ENCODE measurements around the gene SMAD2.
"Not testable (repeated sequence)": the region's sequence is repeated elsewhere in the genome, so short reads cannot be mapped to it uniquely, and the experiment has no call there.

The SMAD2 gene

DNA sequence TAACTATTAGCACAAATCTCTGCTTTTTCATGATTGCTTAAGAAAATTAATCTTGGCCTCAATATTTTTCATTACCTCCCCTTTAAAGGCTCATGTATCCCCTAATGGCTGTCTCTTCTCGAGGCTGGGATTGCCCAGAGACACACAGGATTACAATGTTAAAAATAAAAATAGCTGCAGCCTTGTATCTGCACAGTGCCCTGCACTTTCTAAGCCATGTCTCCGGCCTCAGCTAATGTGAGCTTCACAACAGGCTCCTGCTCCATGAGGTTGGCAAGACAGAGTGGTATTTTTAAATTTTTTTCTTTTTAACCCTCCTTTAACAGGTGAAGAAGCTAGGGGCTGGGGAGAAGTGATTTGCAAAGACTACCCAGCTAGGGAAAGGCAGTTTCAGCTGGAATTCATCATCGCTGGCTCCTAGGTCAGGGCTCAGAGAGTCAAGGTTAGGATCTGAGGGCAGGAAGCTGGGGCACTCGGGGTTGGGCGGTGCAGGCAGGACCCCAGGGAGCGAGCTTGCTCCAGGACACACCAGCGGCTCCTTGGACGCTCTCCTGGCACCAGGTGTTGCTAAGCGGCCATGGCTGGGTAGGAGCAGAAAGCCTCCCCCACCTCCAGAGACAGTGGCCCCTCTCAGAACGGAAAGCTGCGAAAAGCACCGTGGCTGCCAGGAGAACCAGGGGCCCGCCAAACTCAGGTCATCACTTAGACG is 135.6 kb downstream of the SMAD2 start:
- DNase-seq (ENCODE audit: low spot score): no peak

DNA sequence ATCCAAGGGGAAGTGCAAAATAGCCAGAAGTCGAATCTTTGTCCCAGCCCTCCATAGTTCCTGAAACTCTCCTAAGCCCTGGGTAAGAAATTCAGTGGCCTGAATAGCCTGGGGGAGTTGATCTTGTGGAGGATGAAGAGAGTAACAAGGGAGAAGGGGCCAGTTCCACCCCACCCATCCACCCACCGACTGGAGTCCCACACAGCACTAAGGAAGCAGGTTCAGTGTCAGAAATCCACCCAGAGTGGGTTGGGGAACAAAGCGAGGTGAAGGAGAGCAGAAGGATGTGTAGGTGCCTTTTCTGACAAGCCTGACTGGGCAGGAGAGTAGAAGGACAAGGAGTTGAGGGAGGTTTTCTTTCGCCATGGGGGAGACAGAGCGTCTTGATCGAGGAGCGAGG is 136.8 kb downstream of the SMAD2 start:
- no peak for DNase-seq (ENCODE audit: low spot score)

DNA sequence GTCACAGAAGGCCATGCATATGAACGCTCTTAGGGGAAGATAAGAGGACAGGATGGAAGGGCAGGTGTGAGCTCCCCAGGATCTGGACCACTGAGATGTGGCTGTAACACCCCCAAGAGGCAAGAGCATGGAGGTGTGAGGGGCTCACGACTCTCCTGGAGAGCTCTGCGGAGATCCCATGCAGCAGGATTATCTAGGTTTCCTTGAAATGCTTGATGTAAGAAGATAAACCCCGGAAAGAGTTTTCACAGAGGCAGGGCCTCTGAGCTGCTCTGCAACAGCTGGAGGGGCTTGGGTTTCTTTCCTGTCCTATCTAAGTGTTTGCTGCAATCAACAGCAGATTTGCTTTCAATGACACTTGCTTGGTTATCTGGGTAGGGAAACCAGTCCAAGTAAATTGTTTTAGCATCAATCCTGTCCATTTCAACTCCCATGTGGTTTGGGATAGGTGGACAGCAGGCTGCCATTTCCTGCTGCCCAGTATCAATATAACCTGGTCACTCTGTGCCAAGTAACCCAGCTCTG is 138.9 kb downstream of the SMAD2 start:
- DNase-seq (ENCODE audit: low spot score): no peak

DNA sequence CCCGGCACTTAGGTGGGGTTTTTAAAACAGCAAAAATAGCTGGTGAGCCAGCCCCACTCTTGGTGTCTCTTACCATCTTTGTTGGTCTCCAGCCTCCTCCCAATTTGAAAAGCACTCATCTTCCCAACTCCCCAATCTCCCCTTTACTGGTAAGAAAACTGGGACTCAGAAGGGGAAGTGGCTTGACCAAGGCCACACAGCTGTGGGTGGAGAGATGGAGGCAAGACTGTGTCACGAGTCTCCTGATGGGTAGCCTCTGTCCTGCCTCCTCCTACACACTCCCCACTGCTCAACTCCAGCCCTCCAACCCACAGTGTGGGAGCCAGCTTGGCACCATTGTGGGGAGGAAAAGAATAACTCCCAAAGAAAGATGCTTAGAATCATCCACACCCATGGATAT is 140.4 kb downstream of the SMAD2 start:
- DNase-seq (ENCODE audit: low spot score): no peak

DNA sequence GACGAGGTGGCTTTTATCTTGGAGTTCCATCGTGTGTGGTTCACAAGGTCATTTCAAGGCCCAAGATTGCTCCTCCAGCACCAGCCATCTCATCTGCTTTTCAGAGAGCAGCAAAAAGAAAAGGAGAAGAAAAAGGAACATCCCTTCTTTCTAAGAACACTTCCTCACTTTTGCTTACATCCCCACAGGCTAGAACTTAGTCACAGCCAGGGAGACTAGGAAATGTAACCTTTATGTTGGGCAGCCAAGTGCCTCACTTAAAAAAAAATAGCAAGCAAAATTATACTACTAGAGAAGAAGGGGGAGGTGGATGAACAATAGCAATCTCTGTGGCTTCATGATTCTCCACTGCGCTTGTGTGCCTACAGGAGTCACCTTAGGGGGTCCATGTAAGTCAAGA is 141.8 kb downstream of the SMAD2 start:
- DNase-seq (ENCODE audit: low spot score): no peak

DNA sequence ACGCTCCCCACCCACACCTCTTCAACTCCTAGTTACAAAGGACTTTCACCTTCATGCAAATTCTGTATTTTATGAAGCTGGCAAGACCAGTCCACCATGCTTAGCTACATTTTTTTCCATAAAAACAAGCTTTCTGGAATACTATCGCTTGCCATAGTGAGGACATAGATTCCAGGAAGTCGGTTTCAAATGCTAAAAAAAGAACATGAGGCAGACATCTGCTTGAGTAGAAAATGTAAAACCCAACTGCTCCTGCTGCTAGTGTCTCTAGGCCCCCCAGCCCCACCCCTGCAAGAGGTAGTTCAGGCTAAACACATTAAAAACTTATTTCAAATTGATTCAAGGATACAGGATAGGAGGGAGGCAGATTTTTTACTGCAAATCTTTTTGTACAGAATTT is 148.9 kb downstream of the SMAD2 start:
- no peak for DNase-seq (ENCODE audit: low spot score)

DNA sequence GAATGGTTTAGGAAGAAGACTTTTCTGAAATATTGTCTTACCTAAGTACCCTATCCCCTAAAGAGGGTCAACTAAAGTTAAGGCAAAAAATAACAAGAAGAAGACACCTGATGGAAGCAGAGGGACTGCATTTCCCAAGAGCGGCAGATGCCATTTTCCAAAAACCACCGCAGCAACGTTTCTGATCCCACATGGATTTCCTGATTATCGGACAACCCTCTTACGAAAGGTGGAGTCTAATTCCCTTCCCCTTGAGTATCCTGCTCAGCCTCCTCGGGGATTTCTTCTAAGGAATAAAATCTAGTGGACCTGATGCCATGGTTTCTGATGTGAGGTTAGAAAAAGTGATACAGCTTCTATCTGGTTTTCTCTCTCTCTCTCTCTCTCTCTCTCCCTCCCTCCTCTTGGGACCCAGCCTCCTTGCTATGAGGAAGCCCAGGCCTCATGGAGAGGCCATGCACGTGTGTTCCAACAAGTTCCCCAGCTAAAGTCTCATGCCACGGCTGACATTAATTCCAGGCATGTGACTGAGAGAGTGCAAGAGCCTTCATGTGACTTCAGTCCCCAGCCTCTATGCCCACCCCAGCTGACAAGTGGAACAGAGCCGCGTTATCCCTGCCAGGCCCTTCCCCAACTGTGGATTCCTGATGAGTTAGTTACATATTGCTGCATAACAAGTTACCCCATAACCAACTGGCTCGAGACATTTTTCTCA is 150.3 kb downstream of the SMAD2 start:
- no peak for DNase-seq (ENCODE audit: low spot score)

DNA sequence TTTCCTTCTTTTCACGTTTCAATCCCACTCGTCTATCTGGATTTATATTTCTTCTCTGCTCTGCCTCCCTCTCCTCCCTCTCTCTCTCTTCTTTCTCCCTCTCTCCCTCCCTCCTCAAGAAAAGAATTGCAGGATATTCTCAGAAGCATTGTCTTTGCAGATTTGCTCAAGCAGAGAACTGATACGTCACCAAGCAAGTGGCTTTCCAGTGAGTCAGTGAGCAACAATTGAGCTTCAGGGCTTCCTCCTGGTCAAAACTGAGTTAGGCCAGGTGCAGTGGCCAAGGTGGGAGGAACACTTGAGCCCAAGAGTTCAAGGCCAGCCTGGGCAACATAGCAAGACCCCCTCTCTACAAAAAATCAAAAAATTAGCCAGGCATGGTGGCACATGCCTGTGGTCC is 151.1 kb downstream of the SMAD2 start:
- no peak for DNase-seq (ENCODE audit: low spot score)

DNA sequence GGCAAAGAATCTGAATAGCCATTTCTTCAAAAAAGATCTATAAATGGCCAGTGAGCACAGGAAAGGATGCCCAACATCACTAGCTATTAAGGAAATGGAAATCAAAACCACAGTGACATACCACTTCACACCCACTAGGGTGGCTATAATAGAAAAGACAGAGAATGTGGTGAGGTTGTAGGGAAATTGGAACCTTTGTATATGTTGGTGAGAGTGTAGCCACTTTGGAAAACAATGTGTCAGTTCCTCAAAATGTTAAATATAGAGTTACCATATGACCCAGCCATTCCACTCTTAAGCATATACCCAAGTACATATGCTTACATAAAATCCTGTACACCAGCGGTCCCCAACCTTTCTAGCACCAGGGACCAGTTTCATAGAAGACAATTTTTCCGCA is 152.8 kb downstream of the SMAD2 start:
- no peak for DNase-seq (ENCODE audit: low spot score)

DNA sequence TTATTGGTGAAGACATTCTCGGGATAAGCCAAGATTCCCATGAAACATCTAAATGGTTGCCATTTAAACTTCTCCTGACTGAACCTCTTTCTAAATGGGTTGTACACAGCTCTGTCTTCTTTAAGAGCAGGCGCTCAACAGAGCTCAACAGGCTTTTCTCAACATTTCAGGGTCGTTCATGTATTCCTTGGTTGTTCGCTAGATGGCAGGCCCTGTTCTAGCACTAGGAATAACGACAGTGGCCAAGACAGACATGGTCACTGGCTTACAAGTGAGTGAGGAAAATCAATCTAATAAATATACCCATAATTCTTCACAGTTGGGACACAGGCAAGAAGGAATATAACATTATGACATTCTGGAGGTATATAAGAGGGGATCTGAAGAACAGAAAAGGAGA is 154.5 kb downstream of the SMAD2 start:
- DNase-seq (ENCODE audit: low spot score): no peak

DNA sequence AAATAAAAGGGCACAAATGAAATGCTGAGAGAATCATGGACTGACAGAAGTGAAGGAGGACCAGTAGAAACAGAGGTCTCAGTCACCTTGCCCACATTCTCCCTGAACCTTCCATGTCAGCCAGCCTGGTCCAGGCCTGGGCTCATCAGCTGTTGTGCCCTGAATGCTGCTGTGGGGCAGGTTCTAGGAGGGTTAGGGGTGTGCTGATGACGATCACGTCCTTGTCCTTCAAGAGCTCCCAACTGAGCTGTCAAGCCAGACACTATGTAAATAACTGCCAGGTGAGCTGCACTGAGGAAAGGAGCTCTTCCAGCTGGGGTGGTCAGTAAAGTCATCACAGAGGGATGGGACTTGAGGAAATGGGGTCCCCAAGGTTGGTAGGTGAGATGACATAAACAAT is 156.5 kb downstream of the SMAD2 start:
- DNase-seq (ENCODE audit: low spot score): no peak

DNA sequence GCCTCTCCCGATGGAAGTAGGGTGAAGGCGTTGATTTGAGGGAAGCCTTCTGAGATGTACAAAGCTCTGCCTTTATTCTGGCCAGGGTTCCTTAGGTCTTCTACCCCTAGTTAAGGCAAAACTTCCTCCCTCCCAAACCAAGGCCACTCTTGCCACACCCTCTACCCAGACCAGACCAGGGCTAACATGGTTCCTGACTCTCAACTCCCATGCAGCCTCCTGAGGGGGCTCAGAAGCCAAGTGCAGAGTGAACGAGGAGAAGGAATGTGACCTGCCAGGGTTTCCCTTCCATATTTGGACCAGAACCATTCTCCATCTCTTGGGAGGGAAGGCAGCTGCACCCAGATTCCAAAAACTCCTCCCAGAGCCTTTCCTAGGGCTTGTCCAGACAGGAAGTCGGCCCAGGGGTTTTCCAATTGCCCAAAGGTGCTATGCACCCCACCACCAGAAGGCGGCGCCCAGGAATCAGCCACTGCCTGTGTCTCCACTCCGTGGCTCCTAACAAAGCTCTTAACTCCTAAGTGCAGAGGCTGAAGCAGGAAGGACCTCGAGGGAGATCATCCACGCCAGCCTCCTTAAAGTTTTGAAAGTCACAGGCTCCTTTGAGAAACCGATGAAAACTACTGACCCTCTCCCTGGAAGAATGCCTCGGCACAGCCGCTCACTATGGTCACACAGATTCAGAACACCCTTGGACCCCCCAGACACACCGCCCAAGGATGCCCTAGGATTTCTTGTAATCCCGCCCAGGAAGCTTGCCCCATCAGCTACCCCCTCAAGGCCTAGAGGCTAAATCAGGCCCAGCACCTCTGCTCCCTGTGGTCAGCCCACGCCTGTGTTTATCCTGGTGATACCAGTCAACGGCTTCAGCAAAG is 157.8 kb downstream of the SMAD2 start:
- DNase-seq (ENCODE audit: low spot score): peak; percentile 38

DNA sequence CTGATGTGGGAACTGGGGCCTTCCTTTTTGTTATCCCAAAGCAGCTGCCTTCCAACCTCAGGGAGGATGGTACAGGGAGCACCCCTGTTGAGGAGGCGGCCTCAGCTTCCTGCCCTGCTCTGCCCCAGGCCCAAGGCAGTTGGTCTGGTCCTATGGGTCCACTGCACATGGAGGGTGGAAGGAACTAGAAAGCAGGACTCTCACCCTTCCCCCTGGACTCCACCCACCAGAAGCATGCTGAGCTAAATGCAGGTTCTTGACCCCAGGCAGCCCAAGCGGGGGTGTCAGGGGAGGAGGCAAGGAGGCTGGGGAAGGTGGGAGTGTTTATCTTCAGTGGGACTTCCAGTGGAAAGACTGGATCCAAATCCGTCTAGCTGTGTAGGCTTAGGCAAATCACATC is 158.5 kb downstream of the SMAD2 start:
- no peak for DNase-seq (ENCODE audit: low spot score)

DNA sequence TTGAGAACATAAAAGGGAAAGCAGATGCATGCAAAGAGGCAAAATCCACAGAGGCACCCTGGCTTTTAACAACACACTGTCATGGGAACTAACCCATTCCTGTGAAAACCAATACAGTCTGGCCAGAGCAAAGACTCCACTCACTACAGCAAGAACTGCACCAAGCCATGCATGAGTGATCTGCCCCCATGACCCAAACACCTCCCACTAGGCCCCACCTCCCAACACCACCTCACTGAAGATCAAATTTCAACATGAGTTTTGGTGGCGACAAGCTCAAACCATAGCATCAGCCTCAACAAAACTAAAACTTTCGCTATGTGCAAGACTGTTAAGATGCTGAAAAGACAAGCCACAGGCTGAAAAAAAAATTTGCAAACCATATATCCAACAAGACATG is 162.8 kb downstream of the SMAD2 start:
- DNase-seq (ENCODE audit: low spot score): no peak

DNA sequence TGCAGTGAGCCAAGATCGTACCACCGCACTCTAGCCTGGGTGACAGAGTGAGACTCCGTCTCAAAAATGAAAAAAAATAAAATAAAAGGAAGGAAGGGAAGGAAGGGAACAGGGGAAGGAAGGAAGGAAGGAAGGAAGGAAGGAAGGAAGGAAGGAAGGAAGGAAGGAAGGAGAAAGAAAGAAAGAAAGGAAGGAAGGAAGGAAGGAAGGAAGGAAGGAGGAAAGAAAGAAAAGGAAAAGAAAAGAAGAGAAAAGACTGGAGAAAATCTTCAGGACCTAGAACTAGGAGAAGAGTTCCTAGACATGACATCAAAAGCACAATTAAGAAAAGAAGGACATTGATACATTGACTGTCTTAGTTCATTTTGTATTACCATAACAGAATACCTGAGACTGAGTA is 163.3 kb downstream of the SMAD2 start:
- not testable (repeated sequence) for DNase-seq (ENCODE audit: low spot score)
